Frontal cortex (tissue), 4 donors: ENCODE results near the gene PRR23A. TPM values are rescaled to one million over a fixed set of nuclear protein-coding genes. Genes with fewer than 3 reads are reported as not detected.
"Not testable (repeated sequence)": the region's sequence is repeated elsewhere in the genome, so short reads cannot be mapped to it uniquely, and the experiment has no call there.

ENCODE experiments used
- DNase-seq, 2 donors: peaks; one replicate each; pipeline ENCODE4 v3.0.0; 2012; ENCODE audit warnings: low spot score in 2 of 2
- FAIRE-seq: peaks from 2 replicates; lab custom pipeline; 2012; peaks lifted over from hg19 to GRCh38; lab: Jason Lieb, UNC
- total RNA-seq: library from RNA; depleted of rRNA; stranded (reverse); fragments of >200 nt; gene quantifications from one replicate; pipeline ENCODE4 v1.2.3, GENCODE V29; 2014
- donor health status: control.
- donor health status: control.
- donor health status: control.

The PRR23A gene
- total RNA-seq: not detected

- no peak for DNase-seq
- no peak for FAIRE-seq
Measured at GRCh38 chr3:139006051-139006716, at the start of gene PRR23A. Gene PRR23A, minus strand, starts transcription at chr3:139006268. Its CDS starts 0 bp downstream, at chr3:139006268.

- FAIRE-seq (no peak), DNase-seq (no peak)
Measured at GRCh38 chr3:139052802-139053600, 46.9 kb upstream of the PRR23A start.

GRCh38 chr3:139044366-139045210 is 38.5 kb upstream of the PRR23A start, which contains the start of gene PRR23C:
Gene PRR23C, minus strand, starts transcription at chr3:139044892. Its CDS starts 272 bp downstream, at chr3:139044620.
- FAIRE-seq: no peak
- DNase-seq: no peak

DNA sequence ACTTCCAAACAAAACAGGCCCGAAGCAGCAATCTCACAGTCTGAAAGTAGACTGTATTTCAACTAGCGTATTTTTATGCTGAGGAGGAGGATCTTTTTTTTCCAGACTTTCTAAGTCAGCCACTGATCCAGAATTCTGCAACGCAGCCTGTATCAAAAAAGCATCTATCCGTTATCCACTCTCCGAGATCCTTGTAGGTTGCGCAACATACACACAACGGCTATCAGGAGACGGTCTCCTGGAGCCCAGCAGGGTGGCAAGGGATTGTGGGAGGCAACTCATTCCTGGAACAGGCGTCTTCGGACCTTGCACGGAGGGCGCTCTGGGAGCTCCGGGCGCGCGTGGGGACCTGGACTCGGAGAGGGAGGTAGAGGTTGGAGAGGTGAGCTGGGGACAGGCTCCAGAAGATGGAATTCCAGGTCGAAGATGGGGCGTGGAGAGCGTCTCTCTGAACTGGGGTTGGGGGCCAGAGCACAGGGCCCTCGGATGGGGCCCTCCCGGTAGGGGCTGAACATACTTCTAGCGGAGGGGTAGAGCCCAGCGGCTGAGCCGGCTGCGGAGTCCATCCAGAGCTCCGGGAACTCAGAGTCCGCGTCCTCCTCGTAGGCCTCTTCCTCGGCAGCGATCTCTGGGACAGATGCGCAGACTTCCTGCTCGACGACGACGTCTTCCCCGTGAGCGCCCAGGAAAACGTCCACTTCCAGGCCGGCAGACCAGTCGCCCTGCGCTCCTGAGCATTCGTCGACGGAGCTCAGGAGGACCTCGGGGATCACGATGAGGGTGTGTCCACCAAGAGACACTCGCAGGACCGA is 37.7 kb upstream of the PRR23A start:
- FAIRE-seq (no peak), DNase-seq (no peak)

GRCh38 chr3:139037478-139037877 is 31.4 kb upstream of the PRR23A start:
- FAIRE-seq: no peak
- no peak for DNase-seq

- FAIRE-seq (no peak), DNase-seq (no peak)
Measured at GRCh38 chr3:139032326-139033002, 26.4 kb upstream of the PRR23A start.

GRCh38 chr3:139030576-139030975 is 24.5 kb upstream of the PRR23A start:
- DNase-seq, FAIRE-seq: not testable (repeated sequence)

GRCh38 chr3:139024968-139025367 is 18.9 kb upstream of the PRR23A start:
- DNase-seq (no peak), FAIRE-seq (no peak)

GRCh38 chr3:139020868-139021234 is 14.8 kb upstream of the PRR23A start, which contains the start of gene PRR23B:
Gene PRR23B, minus strand, starts transcription at chr3:139020926. Its CDS starts 265 bp downstream, at chr3:139020661.
- no peak for FAIRE-seq
- no peak for DNase-seq

DNA sequence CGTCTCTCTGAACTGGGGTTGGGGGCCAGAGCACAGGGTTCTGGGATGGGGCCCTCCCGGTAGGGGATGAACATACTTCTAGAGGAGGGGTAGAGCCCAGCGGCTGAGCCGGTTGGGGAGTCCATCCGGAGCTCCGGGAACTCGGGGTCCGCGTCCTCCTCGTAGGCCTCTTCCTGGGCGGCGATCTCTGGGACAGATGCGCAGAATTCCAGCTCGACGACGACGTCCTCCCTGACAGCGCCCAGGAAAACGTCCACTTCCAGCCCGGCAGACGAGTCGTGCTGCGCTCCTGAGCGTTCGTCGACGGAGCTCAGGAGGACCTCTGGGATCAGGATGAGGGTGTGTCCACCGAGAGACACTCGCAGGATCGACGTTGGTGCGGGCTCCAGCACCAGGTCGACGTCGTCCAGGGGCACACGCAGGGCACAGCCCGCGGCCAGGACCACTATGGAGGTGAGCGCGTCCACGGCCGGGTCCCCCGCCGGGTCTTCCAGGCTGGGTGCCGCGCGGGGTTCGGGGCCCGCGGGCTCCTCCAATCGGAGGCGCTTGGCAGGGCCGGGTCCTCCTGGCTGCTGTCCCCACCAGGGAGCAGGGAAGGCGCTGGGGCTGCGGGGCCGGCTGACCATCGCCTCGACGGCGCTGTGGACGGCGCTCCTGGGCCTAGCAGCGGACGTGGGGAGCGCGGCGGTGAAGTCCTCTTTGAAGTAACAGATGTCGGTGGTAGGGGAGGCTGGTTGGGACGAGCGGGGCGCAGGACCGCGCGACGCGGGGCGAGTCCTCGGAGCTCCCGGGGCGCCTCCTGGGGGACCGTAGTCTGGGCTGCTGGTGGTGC is 14.2 kb upstream of the PRR23A start:
- FAIRE-seq: no peak
- DNase-seq: no peak

DNA sequence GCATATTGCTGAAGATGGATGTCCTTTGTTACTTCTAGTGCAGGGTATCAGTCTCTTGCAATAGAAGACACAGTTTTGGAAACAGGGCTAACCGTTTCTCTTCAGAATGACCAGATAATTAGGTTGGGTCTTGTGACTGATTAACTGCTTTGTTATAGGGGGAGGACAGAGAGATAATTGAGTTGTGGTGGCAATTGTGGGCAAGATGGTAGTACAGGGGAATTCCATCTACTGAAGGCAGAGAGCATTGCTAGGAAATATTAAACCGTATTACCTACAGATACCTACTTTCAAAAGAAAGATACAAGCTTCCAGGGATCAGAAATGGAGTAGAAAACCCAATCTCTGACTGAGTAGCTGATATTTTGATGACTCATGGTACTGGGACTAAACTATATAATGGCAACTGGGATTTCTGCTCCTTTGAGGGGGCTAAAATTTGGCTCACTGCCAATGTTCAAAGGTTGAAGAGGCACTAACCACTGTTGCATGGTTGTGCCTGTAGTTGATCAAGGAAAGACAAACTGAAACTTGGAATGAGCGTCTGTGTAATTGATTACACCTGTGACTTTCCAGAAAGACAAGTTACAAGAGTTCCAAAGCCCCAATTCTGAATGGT is 10.5 kb upstream of the PRR23A start:
- no peak for FAIRE-seq
- no peak for DNase-seq

DNA sequence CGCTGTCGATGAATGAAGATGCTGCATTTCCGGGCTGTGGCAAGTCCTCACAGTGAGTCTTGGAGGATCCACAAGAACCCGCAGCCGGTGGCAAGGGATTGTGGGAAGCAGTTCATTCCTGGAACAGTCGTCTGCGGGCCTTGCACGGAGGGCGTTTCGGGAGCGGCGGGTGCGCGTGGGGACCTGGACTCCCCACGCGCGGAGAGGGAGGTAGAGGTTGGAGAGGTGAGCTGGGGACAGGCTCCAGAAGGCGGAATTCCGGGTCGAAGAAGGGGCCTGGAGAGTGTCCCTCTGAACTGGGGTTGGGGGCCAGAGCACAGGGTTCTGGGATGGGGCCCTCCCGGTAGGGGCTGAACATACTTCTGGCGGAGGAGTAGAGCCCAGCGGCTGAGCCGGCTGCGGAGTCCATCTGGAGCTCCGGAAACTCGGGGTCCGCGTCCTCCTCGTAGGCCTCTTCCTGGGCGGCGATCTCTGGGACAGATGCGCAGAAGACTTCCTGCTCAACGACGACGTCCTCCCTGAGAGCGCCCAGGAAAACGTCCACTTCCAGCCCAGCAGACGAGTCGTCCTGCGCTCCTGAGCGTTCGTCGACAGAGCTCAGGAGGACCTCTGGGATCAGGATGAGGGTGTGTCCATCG is 593 bp downstream of the PRR23A start:
- no peak for DNase-seq

DNA sequence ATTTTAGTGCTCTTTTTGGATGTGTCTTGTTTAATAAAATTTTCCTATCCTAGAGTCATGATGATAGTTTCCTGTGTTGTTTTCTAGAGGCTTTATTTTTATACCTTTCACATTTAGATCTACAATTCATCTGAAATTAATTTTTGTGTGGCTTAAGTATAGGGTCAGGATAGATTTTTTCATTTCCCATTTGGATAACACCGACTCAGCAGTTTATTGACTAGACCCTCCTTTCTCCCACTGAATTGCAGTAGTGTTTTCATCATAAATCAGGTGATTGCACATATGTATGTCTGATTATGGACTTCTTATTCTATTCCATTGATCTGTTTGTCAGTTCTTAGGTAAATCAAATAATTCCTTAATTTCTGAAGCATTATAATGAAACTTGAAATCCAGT is 10.4 kb downstream of the PRR23A start:
- DNase-seq: no peak
- no peak for FAIRE-seq

More for the DNA sequence above, 593 bp downstream of the PRR23A start:
- no peak for FAIRE-seq

DNA sequence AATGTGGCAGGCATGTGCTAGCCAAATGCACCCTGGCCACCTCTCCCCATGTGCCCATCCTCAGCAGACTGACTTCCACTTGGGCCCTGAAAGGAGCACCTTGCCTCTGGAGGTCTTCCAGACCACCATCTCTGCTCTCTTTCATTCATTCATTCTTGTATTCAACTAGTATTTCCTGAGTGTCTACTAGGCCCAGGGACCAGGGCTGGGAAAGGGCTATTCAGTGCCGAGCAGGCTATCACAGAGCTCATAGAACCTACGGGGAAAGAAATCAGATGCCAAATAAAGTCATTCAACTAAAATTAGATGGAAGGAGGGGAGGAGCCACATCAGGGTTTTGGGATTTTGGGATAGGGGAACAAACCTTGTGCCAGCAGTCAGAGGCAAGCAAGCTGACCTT is 18.9 kb downstream of the PRR23A start:
- DNase-seq (no peak), FAIRE-seq (no peak)

GRCh38 chr3:138985932-138986331 is 20.1 kb downstream of the PRR23A start:
- FAIRE-seq (no peak), DNase-seq (no peak)

- no peak for DNase-seq
- FAIRE-seq: no peak
Measured at GRCh38 chr3:138984816-138985215, 21.3 kb downstream of the PRR23A start.

DNA sequence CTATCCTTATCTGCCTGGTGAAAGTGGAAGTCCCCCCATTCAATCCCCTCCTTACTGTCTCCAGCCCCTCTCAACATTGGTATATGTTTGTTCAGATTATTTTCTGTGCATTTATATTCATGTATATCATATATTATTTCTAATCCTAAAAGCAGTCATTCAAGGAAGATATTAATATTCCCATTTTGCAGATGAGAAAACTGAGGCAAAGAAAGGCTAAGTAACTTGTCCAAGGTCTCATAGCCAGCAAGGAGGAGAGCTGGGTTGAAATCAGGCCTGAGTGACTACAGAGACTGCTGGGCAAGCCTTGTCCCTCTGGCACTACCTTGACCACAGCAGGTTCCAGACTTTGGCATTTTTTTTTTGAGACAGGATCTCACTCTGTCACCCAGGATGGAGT is 30.0 kb downstream of the PRR23A start:
- DNase-seq (no peak), FAIRE-seq (no peak)
